ENCODE measurements around the gene GLCCI1. TPM values are rescaled to one million over a fixed set of nuclear protein-coding genes. Genes with fewer than 3 reads are reported as not detected.

The GLCCI1 gene
- total RNA-seq, 1 donor = 10.0 TPM

DNA sequence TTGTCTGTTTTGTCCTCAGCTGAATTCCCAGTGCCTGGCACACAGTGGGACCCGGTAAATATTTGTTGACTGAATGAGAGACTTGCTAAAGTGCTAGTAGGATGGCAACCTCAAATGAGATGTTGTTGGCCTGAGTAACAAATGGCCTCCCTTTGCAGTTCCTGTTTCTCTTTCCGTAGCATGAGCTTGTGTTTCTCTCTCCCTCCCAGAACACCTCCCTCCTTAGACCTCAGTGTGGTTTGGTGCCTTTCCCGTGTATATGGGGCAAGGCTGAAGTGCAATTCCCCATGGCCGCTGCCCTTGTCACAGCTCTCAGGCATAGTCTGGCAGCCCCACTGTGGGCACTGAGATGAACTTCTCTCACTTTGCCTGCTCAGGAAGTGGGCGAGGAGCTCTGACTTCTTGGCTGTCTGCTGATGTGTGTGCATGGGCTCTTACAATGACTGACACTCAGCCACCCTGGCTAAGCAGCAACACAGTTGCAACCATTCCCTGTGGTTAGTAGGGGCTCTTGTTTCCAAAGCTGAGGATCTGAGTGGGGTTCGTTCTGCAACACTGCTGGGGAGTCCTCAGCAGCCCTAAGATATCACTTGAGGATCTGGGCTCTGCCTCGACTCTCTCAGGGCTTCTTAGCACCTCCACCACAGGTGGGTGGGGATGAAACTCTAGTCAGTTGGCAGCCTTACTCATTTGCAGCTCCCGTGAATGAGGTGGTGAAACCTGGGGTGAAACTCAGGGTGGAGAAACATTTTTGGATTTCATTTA lies 157.3 kb downstream of the GLCCI1 start:
- DNase-seq (ENCODE audit: low read depth in 2 of 3, low spot score in 2 of 3) = peak; percentile 42 to 85 (median 55)

DNA sequence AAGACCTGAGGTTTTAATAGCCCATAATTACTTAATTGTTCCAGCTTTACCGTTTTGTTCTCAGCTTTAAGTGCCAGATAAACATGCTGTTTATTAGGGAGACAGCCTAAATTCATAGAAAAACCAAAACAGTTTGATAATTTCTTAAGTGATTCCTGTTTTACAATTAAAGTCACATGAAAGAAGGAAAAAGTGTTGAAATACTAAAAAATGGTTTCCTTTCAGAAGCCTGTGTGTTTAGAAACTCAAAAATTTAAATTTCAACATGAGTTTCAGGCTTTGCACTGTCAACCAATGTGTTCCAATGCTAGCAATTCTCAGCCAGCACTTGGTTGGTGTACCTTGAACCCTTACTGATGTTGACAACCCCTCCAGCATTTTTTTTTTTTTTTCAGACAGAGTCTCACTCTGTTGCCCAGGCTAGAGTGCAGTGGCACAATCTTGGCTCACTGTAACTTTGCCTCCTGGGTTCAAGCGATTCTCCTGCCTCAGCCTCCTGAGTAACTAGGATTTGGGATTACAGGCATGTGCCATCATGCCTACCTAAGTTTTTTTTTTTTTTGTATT lies 158.1 kb downstream of the GLCCI1 start:
- no peak for DNase-seq (ENCODE audit: low read depth in 2 of 3, low spot score in 2 of 3)

DNA sequence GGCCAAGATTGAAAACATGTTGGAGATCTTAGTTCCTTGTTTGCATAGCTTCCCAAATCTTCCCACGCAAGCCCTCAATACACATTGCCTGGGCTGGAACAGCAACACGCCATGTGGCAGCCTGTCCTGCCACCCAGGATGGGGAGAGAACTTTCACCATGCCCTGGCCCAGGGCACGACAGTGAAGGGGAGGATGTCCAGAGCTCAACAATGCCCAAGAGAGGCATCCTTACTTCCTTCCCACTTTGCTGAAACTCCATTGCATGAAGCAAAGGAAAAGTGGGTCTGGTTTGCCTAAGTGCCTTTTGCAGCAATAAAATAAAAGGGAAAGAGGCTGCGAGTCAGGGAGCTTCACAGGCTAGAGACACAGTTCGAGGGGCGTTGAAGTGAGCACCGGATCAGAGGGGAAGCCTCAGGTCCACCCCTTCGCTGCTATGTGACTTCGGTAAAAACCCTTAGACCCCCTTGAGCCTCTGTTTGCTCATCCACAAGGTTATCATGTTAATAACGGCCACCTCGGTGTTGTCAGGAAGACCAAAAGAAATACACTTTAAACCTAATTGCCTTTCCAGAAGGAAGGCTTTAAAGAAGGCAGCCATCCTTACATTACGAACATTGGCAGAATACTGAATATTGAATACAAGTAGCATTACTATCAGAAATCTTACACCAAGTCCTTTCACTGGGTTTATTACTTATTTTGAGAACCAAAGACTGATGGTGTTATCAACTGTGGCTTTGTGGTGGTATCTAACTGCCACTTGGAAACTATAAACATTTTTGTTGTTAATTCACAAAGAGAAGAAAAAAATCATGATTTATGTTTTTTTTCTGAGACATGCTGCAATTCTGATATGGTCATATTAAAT lies 160.1 kb downstream of the GLCCI1 start:
- peak in 1 of 3 donors; percentile 47 for DNase-seq (ENCODE audit: low read depth in 2 of 3, low spot score in 2 of 3)

DNA sequence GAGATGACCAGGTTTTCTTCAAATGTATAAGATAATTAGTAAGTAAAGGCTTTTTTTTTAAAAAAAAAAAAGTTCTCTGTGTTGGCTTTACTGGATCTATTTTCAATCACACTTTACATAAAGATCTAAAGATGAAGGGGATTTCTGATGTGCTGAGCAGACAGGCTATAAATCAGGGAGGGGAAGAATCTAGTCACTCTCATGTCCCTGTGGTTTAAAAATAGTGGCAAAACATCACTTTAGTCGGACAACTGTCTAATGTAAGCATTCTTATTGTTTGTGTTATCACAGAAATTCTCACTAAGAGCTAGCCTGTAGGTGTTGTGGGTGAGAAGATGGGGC lies 160.7 kb downstream of the GLCCI1 start:
- no peak for DNase-seq (ENCODE audit: low read depth in 2 of 3, low spot score in 2 of 3)

DNA sequence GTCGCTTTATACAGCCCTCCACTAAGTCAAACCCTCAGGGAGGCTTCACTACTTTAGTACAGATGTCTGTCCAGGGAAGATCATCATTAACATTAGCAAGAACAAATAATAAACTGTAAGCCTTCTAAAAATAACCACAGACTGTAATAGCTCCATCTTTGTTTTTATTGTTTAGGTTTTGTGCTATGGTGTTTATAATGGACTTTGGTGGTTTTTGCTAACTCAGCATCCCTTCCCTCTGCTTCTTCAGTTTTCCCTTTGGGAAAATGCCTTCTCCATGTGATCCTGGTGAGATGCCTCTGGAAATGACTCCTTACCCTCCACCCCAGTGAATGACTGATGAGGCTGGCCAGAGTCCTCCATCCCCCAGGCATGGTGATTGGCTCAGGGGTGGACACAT lies 162.1 kb downstream of the GLCCI1 start:
- no peak for DNase-seq (ENCODE audit: low read depth in 2 of 3, low spot score in 2 of 3)

DNA sequence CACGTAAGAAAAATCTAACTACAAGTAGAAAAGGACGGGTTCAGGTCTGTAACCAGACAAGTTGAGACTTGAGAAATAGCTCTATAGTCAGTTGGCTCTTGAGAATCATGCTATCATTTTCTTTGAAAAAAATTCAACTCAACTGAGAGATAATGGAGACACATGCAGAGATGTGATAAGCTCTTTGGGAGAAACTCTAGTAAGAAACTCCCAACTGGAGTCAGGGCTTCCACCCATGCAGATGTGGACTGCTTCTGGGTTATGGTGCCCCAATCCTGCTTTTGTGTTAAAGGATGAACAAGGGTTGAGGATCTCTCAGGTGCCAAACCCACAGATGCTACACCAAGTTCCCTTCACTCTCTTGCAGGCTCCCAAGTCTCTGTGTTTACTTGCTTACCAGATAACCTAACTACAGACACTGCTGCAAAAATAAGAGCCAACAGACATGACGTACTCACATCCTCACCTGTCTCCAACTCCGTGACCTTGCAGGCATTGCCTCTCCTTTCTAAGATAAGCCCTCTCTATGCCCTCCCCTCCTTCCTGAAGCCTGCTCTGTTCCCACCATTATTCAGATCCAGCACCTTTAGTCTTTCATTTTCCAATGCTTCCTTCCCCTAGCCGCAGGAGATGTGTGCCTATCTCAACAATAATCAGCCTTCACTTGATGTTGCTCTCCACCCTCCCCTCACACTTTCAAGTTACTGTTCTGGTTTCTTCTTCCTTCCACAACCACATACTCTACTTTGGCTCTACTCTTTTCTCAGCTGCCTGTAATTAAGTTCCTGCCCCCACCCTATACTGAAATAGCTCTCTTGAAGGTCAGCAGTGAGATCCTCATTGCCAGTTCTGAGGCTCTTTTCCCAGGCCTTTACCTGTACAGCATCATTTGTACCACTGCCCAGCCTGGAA lies 163.4 kb downstream of the GLCCI1 start:
- peak in 2 of 3 donors; percentile 14 to 59 for DNase-seq (ENCODE audit: low read depth in 2 of 3, low spot score in 2 of 3)

DNA sequence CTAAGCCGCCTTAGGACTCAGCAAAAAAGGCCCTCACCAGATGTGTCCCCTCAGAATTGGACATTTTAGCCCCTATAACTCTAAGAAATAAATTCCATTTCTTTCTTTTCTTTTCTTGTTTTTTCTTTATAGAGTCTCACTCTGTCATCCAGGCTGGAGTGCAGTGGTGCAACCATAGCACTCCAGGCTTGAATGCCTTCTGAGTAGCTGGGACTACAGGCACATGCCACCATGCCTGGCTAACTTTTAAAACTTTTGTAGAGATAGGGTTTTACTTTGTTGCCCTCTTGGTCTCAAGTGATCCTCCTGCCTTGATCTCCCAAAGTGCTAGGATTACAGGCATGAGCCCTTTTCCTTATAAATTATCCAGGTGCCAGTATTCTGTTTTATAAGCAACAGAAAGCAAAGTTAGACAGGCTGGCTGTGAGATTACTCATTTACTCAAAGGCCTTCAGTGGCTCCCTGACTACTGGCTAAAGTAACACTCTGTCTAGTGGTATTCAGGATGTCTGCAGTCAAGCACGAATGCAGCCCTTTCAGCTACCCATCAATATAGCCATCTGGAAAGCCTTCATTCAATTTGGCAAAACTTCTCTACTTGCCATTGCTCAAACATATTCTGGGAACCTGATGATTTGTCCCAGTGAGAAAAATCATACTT lies 164.7 kb downstream of the GLCCI1 start:
- no peak for DNase-seq (ENCODE audit: low read depth in 2 of 3, low spot score in 2 of 3)

DNA sequence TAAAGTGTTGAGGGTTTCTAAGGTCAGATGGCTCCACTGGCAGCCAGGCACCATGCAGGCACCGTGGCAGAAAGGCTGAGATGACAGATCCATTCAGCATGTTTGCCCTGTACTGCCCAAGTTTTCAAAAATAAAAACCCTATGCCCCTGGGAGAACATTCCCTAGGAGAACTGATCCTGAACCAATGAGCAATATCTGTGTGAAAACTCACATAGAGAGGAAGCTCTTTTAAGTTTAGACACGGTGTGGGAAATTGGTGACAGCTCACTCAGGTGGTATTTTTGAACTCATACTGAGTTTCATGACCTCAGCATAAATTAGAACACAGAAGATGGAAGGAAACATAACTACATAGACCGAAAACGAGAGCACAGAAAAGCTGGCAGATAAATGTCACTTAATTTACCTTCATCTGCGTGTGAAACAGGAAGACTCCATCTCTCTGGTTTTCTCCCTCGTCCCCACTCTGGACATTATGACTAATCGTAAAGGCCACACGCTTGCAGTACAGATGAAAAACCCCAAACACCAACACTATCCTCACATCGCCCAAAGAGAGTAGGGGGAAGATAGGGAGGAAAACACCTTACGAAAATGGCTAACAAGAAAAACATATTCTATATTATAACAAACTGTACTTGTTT lies 165.6 kb downstream of the GLCCI1 start:
- no peak for DNase-seq (ENCODE audit: low read depth in 2 of 3, low spot score in 2 of 3)

DNA sequence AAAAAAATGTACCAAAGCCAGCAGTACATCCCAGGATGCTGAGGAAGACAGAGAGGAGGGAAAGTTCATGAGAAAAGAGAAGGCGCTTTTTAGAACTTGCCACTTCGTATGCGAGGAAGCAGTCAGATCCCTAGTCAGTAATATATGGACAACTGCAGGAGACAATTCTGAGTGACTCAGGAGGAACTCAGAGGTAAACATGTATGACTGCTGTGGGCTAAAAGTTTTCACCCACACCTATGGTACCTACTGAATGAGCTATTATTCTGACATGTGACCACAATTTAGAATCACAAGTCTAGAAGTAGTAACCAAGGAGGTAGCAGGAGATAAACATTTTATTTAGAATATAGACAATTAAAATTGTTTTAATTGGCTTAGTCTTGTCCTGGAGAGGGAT lies 166.8 kb downstream of the GLCCI1 start:
- no peak for DNase-seq (ENCODE audit: low read depth in 2 of 3, low spot score in 2 of 3)

DNA sequence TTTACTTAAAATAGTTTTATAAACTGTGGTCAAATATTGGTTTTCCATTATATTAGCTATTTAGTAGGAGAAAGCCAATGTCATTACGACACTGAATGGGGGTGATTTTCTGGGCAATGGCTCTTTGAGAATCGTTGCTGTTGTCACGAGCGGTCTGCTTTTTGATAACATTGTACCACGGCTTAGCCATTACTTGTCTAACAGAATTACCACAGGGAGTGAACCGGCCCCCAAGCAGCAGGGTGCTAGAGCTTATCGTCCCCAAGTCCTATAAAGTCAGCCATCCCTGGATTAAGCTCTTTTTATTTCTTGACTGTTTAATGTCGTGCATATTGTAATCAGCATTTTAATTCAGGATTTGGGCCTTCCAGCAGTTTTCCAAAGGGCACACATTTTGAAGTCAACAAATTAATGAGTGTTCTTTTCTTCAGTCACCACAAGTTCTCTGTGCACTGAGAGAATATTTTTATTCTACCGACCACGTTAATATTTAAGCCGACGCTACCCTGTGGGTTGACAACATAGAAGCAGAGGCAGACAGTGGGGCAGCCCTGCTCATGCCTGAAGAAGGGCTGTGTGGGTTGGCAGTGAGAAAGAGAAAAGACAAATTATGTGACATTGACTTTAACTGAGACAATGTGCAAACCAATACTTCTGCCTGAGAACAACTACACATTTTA lies 167.6 kb downstream of the GLCCI1 start:
- DNase-seq (ENCODE audit: low read depth in 2 of 3, low spot score in 2 of 3) = no peak
